Jurkat, Clone E6-1 (cell line): ENCODE measurements around the gene NDUFB2.
A peak's percentile ranks its signal among the peaks of the same experiment; 100 is the strongest.
"Not testable (repeated sequence)": the region's sequence is repeated elsewhere in the genome, so short reads cannot be mapped to it uniquely, and the experiment has no call there.

Experiments
- DNase-seq: peaks from one replicate; pipeline ENCODE4 v3.0.0-alpha.2; 2011; ENCODE audit warnings: low read depth, low spot score
- H3K4me3 ChIP-seq: 2 replicates; pipeline ENCODE4 v1.5.1; 2011; ENCODE audit warnings: mild to moderate bottlenecking, low read length, control low read depth, moderate library complexity

The NDUFB2 gene

DNA sequence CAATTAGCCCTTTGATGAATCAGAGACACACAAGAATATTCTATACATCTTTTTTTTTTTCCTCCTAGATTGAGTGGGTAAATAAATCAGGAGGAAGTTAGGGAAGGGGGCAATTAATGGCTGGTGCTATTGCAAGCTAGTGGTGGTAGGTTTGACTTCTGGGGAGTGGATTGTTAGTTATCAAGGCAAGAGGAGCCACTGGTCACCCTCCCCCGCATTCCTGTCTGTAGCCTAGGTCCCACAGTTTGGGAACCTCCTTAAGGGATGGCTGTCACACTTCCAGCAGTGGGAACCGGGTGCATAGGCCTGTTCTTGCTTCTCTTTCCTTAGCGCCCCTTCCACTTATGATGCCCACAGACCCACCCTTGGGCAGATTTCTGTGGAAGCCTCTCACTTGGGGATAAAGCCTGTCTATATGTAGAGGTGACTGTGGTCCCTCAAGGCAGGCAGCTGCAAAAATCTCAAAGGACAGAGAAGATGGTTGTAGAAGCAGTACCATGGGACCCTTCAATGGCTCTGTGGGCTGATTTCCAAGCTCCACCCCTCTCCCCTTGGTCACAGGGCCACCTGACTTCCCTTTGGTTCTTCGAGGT is 26.1 kb upstream of the NDUFB2 start:
- H3K4me3 ChIP-seq: no peak overlapping the region
- DNase-seq: no peak

DNA sequence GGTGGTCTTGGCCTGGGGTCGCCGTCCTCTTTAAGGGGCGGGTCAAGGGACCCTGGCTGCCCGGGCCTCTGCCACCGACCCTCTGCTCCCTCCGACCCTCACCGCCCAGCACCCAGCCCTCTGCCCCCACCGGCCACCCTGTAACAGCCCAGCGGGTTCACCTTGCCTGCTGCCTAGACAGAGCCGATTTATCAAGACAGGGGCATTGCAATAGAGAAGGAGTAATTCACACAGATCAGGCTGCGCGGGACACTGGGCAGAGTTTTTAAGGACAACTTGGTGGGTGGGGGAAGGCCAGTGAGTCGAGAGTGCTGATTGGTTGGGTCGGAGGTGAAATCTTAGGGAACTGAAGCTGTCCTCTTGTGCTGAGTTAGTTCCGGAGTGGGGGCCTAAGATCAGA is 24.5 kb upstream of the NDUFB2 start:
- H3K4me3 ChIP-seq: no peak overlapping the region
- DNase-seq: no peak

DNA sequence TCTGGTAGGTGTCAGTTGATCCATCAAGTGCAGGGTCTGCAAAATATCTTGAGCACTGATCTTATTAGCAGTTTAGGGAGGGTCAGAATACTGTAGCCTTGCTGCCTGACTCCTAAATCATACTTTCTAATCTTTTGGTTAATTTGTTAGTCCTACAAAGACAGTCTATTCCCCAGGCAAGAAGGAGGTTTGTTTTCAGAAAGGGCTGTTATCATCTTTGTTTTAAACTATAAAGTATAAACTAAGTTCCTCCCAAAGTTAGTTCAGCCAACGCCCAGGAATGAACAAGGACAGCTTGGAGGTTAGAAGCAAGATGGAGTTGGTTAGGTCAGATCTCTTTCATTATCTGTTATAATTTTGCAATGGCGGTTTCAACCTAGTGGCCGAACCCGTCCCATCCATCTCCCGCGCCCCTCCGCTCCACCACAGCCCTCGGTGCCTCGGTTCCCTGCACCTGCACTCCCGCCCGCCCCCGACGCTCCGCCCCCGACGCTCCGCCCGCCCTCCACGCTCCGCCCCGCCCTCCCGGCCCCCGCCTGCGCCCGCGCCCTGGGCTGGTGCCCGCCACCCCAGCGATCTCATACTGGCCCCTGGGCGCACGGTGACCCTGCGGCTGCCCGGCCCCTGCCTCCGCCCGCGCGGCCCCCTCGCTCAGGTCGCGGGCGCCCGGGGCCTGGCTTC is 24.0 kb upstream of the NDUFB2 start, which contains the start of gene ADCK2:
ADCK2 (plus strand) TSS at position 564 of the 681 bp plus-strand sequence. CDS start 386 bp downstream, outside the sequence.
- peak within 1 kb of the TSS; percentile 69 for H3K4me3 ChIP-seq
- peak; percentile 40 for DNase-seq

DNA sequence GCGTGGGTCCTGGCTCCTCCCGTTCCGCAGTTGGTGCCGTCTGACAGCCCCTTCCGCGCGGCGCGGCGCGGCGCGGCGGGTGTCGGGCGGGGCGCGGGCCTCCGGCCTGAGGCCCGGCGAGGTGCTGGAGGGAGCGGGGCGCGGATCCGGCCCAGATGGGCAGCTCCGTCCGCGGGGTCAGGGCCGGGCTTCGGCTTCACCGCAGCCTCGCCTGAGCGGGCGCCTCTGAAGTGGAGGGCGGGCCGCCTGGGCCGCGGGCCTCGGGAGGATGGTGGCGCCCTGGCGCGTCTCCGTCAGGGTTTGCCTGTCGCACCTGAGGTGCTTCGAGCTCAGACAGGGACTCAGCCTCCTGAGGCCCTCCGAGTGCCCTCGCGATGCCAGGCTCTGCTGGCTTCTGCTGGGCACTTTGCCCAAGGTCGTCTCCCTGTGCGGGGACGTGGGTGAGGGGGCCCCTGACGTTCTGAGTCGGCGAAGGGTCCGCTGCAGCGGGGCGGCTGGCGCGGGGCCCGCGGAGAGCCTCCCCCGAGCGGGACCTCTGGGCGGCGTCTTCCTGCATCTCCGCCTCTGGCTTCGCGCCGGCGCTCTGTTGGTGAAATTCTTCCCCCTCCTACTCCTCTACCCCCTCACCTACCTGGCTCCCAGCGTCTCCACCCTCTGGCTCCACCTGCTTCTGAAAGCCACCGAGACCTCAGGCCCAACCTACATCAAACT is 23.3 kb upstream of the NDUFB2 start:
- DNase-seq: no peak
- H3K4me3 ChIP-seq: peak overlapping the region; percentile 69

DNA sequence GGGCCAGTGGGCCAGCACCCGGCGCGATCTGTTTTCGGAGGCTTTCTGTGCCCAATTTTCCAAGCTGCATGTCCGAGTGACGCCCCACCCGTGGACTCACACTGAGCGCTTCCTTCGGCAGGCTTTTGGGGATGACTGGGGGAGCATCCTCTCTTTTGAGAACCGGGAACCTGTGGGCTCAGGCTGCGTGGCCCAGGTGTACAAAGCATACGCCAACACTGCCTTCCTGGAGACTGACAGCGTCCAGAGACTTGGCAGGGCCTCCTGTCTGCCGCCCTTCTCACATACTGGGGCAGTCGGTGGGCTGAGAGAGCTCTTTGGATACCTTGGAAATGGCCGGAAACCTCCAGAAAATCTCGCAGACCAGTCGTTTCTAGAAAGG is 22.7 kb upstream of the NDUFB2 start:
- DNase-seq: no peak
- peak overlapping the region; percentile 69 for H3K4me3 ChIP-seq

DNA sequence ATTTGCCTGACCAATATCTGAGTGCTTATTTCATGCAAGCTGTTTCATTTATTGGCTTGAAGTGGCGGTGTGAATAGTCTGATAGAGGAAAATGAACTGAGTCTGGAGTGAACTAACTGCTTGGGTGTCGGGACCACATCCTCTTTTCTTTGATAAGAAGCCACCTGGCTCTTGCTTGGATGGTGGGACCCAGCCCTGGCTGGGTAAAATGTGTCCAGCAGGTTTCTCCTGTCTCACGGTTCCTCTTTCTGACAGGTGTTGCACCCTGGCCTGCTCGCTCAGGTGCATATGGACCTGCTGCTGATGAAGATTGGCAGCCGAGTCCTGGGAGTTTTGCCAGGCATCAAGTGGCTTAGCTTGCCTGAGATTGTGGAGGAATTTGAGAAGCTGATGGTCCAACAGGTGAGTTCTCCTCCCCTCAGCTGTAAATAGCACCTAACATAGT is 22.1 kb upstream of the NDUFB2 start:
- DNase-seq: no peak
- no peak overlapping the region for H3K4me3 ChIP-seq

DNA sequence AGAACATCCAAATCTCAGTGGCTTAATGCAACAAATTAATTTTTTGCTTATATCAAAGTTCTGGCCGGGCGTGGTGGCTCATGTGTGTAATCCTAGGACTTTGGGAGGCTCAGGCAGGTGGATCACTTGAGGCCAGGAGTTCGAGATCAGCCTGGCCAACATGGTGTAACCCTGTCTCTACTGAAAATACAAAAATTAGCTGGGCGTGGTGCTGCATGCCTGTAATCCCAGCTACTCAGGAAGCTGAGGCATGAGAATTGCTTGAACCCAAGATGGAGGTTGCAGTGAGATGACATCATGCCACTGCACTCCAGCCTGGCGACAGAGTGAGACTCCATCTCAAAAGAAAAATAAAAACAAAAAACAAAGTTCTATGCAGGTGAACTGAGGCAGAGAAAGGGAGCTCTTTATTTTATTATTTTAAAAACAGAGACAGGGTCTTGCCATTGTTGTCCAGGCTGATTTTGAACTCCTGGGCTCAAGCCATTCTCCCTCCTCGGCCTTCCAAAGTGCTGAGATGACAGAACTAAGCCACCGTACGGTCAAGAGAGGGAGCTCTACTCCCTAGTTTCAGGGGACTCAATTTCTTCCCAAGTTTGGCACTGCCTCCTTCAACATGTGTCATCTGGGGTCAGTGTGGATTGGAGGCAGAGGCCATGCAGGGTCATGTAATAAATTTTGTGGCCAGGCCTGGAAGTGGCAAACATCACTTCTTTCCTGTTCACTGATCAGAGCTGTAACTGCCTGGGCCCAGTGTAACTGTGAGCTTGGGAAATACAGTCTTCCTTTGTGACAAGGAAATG is 21.4 kb upstream of the NDUFB2 start:
- H3K4me3 ChIP-seq: no peak overlapping the region
- no peak for DNase-seq

DNA sequence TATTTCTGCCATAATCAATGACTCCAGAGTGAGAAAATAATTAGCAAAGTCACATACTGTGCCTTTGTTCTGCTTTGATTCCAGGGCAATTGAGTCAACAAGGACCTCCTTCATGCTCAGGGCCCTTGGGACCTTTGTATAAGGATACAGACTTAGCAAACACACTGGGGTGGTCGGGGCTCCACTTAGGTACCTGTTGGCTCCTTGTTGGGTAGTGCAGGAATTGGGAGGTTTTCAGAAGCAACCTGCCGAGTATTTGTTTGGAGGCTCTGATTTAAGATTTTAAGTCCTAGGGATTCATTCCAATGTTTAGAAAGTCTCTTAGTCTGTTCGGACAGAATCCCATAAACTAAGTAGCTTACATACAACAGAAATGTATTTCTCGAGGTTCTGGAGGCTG is 20.8 kb upstream of the NDUFB2 start:
- no peak for DNase-seq
- H3K4me3 ChIP-seq: no peak overlapping the region

DNA sequence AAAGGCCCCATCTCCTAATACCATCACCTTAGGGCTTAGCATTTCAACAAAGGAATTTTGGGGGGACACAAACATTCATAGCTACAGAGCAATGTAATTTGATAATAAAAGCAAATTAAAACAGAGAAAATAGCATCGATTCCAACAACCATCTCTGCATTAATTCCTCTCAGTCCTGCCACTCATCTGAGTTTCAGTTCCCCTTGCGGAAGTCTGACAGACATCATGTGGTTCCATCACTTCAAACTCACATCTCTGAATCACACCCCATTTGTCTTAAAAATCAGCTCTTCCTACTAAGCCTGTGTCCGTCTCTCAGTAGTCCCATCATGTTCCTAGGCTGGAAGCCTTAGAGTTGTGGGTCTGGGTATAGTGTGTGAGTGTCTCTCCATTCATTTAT is 20.2 kb upstream of the NDUFB2 start:
- DNase-seq: no peak
- H3K4me3 ChIP-seq: no peak overlapping the region

DNA sequence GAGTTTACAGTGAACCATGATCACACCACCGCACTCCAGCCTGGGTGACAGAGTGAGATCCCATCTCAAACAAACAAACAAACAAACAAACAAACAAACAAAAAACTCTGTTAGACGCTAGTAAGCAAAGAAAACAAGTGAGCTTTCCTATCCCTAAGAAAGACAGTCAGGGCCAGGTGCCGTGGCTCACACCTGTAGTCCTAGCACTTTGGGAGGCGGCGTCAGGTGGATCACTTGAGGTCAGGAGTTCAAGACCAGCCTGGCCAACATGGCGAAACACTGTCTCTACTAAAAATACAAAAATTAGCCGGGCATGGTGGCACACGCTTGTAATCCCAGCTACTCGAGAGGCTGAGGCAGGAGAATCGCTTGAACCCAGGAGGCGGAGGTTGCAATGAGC is 19.6 kb upstream of the NDUFB2 start:
- not testable (repeated sequence) for H3K4me3 ChIP-seq, DNase-seq

DNA sequence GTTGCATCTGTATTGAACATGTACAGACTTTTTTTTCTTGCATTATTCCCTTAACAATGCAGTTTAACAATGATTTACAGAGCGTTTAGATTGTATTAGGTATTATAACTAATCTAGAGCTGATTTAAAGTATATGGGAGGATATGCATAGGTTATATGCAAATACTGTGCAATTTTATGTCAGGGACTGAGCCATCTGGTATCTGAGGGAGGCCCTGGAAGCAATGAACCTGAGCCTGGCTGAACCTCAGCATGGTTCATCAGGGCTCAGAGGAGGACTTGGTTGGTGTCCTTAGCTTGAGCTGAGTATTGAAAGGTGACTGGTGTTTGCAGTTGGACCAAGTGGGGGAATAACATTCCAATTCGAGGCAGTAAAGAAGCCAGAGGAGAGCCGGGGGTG is 19.0 kb upstream of the NDUFB2 start:
- no peak overlapping the region for H3K4me3 ChIP-seq
- DNase-seq: no peak

DNA sequence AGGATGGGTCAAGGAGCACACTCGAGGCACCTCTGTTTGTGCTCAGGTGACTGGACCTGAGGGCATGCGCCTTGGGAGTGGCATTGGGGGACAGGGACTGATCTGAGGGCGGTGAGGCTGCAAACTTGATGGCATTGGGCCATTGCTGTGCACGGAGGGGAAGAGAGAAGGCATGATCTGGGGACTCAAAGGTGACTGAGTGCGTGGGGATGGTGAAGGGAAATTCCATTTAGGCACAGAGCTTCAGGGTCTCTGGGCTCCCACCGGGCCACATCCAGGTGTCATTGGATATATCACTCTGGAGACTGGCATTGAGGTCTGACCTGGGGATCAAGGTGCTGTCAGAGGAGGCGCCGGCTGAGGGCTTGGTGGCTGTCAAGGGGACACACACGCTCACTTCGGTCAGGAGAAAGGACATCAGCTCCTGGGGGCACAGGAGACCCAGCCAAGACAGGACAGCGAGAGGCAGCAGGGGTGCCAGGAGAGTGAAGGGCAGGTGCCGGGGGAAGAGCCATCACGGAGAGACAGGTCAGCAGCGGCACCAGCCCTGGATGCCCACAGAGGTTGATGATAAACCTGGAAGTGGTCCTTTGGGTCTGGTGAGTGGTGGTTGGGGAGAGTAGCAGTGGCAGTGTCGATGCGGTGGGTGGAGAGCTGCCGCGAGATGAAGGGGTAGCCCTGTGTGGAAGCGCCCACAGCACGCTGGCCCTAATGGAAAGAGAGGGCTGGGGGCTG is 18.3 kb upstream of the NDUFB2 start:
- H3K4me3 ChIP-seq: no peak overlapping the region
- DNase-seq: no peak

DNA sequence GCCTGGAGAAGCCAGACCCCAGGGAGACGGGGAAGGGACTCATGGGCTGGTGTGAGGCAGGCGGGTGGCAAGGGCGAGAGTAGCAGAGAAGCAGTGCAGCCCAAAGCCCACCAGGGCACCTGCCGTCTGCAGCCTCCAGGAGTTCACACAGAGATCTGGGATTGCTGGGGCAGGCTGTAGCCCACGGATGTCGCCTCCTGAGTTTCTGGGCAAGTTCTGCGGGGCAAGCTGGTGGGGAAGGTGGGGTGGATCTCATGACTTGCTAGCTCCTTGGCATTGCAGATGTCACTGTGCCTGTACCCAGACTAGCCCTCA is 17.7 kb upstream of the NDUFB2 start:
- no peak for DNase-seq
- no peak overlapping the region for H3K4me3 ChIP-seq

DNA sequence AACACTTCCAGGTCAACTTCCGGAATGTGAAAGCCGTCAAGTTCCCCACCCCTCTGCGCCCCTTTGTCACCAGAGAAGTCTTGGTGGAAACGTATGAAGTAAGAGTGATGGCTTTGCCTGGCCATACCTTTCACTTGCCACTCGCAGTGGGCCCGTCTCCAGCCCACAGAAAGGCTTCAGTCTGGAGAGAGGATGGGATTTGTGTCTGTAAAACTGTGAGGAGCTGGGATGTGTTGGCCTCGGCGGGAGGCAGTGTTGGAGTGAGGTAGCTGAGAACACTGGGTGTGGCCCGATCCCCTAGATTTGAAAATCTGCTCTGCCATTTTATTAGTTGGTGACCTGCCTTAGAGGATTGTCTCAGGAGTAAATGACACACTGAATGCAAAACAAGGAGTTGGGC is 17.3 kb upstream of the NDUFB2 start:
- no peak overlapping the region for H3K4me3 ChIP-seq
- DNase-seq: no peak

DNA sequence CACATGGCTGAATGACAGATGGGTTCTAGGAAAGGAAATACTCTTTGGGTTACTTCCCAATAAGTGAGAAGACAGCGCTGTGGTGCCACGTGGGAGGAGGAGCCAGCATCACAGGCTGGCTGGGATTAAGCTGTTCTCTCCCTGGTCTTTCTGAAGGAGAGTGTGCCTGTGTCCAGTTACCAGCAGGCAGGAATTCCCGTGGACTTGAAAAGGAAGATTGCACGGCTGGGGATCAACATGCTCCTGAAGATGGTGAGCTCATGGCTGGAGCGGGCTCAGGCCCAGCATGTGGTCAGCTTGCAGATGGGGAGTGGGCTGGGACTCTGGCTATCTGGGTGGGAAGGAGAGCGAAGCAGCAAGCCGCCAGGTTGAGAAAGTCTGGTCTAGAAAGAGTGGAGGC is 15.6 kb upstream of the NDUFB2 start:
- DNase-seq: no peak

DNA sequence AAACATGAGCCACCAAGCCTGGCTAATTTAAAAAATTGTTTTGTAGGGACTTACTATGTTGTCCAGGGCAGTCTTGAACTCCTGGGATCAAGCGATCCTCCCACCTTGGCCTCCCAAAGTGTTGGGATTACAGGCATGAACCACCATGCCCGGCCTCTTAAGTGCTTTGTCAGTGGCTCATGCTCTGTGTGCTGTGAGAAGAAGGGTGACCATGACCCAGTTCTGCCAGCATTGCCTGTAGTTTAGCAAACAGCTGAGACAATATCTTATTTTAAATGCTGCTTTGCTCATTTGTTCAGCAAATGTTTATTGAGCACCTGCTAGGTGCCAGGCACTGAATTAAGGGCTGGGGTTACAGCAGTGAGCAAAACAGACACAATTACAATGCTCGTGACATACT is 14.7 kb upstream of the NDUFB2 start:
- no peak for DNase-seq

More for the DNA sequence above, 15.6 kb upstream of the NDUFB2 start:
- H3K4me3 ChIP-seq: no peak overlapping the region

DNA sequence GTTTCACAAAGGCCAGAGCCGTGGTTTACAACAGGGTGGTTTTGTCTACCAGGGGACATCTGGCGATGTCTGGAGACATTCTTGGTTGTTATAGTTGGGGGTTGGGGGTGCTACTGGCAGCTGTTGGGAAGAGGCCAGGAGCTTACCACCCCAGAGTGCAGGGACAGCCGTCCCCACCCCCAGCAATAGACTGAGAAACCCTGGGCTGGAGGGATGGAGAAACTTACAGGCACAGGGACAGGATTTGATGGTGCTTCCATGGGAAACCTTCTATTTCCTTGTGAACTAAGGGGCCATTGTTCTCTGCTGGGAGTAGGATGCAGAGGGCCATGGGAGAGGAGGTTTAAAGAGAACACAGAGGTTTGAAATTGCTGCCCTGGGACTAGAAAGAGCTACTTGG is 12.9 kb upstream of the NDUFB2 start:
- DNase-seq: no peak
- H3K4me3 ChIP-seq: no peak overlapping the region

More for the DNA sequence above, 14.7 kb upstream of the NDUFB2 start:
- no peak overlapping the region for H3K4me3 ChIP-seq

DNA sequence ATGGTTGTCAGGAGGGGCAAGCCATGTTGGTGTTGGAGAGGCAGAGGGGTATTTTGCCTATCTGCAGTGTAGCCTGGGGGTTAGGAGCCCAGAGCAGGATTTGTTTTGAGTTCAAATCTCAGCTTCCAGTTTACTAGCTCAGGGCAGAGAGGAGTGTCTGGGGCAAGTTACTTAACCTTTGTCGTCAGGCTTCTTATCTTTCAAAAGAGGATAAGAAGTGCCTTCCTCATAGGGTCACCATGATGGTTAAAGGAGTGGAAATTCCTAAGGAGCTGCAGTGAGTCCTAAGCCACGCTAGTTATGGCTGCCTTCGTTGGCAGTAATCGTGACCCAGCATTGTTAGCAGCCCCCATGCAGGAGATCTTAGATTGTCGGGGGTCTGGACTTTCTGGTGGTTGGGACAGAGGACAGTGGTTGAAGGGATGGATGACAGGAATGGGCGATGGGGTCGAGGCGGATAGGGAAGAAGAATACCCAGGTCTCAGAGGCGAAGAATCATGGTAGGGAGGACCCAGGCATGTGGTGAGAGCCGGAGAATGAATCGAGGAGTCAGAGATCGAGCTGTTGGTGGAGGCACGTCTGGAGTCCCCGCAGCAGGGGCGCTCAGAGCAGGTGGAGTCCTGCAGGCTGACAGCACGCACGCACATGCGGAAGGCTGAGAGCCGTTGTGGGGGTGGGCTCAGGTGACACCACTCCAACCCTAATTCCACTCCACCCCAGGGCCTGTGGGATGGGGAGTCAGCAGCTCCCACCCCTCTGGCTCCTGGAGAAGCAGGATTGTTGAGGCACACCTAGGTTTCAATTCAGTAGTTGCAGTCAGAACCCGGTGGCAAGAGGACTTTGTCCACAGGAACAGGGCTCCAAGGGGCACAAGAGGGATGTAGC is 12.2 kb upstream of the NDUFB2 start:
- DNase-seq: no peak

More for the DNA sequence above, 12.2 kb upstream of the NDUFB2 start:
- no peak overlapping the region for H3K4me3 ChIP-seq
